Measurements from ENCODE around the gene THBS3.
A peak's percentile ranks its signal among the peaks of the same experiment; 100 is the strongest.
"Not testable (repeated sequence)": the region's sequence is repeated elsewhere in the genome, so short reads cannot be mapped to it uniquely, and the experiment has no call there.

The THBS3 gene

DNA sequence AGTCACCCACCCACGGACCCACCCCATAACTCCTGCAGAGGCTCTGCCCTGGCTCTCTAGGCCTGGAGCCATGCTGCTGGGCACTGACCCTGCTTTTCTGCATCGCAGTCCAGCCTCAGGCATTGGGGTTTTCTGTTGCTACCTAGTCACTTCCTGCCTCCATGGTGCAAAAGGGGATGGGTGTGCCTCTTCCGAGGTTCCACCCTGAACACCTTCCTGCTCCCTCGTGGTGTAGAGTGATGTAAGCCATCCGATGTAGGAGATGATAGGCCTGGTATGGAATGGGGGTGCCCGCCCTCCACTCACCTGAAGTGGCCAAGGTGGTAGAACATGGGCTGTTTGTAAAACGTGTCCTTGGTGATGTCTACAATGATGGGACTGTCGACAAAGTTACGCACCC, 27.7 kb upstream of the THBS3 start:
- DNase-seq (ENCODE audit: low read depth in 2 of 2): not testable (repeated sequence)

DNA sequence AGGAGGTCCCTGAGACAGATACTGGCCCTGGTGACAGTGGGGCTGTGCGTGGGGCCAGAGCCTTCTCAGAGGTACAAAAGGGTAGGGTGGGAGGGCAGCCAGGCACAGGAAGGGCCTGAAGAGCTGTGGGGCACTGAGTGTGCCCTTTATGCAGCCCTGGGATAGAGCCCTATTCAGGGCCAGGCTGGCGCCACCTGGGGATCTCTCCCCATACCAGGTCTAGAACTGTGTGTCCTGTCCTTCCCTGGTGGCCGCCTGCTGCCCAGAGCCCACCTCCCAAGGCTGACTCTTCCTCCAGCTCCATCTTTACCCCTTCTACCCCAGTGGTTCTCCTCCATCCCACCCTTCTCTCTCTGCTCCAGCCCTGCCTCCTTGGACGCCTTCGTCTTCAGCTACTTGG, 25.8 kb upstream of the THBS3 start:
- DNase-seq (ENCODE audit: low read depth in 2 of 2): not testable (repeated sequence)

DNA sequence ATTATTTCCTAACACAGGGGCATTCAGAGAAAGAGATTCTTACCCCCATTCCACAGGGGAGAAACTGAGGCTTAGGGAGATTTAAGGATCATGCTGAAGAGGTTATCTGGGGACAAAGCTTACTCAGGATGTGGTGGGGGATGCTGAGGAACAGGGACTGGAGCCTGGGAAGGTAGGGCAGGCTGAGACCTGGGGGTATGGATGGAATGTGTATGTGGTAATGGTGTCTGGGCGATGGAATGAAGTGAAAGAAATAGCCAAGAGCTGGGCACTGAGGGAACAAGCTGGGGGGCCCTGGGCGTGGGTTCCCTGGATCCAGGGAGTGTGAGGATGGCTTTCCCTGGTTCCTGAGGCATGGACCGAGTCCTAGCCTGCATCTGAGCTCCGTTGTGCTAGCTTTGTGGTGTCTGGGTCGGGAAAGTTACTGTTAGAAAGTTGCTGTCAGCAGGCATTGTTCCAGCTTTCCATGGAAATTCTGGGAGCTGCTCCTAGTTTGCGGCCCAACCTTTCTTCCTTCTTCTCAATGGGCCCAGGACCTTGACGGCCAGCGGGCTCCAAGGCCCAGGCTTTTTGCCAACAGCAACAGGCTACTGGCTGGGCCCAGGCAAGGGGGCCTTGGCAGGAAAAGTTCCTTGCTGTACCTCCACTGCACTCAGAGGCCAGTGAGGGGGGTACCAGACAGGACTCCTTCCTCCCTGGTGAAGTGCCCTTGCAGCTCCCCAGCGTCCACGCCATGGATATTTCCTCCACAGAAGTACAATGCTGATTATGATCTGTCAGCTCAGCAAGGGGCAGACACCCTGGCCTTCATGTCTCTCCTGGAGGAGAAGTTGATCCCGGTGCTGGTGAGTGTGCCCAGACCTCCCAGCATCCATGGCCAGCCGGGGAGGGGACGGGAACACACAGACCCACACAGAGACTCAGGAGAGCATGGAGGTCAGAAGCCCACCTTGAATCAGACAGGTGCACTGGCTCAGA, 24.6 kb upstream of the THBS3 start:
- not testable (repeated sequence) for DNase-seq (ENCODE audit: low read depth in 2 of 2)

DNA sequence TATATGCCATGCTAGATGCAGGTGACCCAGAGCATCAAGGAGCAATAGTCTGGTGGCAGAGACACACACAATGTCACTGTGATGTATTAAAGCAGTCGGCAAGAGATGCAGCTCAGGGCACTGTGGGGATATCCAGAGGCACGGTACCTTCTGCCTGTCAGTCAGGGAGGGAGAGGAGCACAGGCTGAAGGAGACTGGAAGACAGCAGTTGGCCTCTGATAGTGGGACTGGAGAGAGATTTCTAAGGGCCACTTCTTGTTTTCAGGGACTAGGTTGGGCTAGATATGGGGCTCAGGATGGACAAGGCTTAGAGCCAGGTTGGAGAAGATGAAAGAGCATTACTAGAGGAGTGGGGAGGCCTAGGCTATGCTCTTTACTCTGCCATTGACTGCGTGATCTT, 23.6 kb upstream of the THBS3 start:
- DNase-seq (ENCODE audit: low read depth in 2 of 2): not testable (repeated sequence)

DNA sequence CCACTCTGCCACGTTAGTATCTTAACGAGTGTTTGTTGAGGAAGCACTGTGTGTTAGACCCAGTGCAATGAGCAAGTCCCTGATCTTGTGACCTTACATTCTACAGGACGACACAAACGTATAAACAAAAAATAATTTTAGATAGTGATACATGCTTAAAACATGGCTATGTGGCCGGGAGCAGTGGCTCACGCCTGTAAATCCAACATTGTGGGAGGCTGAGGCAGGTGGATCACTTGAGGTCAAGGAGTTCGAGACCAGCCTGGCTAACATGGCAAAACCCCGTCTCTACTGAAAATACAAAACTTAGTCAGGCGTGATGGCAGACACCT, 20.4 kb upstream of the THBS3 start:
- DNase-seq (ENCODE audit: low read depth in 2 of 2): no peak

DNA sequence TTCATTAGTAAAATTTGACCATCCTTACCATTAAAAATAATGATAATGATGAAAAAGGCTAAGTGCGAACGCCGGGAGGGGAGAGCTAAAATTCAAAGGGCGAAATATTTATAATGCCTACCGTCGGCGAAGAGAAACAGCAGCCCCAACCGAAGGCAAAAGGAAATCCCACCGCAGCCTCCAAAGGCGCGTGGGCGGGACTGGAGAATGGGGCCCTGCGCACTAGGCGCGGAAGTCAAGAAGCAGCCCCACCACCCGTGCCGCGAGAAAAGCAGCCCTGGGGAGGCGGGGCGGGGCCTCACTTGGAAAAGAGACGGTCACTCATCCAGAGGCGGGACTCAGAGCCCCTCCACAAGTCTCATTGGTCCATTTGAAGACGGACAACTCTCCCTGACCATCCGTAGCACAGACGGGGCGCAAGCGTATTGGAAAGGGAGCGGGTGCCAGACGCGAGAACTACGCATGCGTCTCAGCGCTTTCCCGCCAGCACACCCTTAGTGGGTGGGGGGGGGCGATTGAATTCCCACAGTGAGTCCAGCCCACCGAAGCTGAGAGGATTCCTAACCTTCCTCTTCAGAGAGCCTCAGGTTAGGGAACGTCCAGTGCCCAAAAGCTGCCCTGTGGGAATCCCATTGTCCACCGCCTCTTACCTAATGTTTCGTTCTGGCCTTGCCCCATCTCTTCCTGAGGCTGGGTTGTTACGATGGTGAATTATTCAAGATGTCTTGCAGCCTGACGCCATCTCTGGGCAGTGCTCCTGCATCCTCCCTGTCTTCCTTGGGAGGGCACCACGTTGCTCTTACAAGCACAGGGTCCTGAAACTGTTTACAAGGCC, 19.8 kb upstream of the THBS3 start:
- peak; percentile 98 to 100 for DNase-seq (ENCODE audit: low read depth in 2 of 2)

DNA sequence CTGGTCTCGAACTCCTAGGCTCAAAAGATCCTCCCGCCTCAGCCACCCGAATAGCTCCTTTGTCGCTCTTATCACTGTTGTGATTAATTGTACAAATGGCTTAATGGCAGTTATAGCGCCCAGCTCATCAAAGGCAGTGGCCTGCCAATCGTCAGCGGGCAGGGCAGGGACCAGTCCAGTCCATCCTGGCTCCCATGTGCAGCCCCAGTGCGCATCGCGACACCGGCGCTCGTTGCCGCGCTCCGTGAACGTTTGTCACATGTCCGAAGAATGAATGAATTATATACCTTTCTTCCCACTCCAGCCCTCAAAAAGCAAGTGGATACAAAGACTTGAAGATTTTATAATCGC, 19.2 kb upstream of the THBS3 start:
- DNase-seq (ENCODE audit: low read depth in 2 of 2): peak in 1 of 2 donors; percentile 34

DNA sequence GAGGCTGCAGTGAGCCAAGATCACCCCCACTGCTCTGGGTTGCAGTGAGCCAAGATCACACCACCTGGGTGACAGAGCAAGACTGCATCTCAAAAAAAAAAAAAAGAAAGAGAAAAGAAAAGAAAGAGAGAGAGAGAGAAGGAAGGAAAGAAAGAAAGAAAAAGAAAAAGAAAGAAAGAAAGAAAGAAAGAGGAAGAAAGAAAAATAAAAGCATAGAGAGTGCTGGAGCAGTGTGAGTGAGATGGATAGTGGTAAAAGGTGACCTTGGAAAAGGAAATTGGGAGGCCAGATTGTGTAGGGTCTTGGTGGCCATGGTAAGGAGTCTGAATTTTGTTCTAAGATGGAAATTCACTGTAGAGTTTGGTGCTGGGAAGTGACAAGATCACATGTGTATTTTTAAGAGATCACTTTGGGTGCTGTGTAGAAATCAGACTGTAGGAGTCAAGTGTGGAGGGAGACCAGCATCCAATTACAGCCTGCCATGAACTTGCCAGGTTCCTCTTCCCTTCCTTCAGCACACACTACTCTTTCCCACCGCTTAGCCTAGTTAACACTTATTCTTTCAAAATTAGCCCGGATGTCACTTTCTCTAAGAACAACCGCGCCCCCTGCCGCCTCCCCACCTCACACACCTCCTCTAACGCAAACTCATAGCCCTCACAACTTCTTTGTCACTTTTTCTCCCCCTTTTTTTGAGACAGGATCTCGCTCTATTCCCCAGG, 18.7 kb upstream of the THBS3 start:
- peak; percentile 74 to 91 for DNase-seq (ENCODE audit: low read depth in 2 of 2)

DNA sequence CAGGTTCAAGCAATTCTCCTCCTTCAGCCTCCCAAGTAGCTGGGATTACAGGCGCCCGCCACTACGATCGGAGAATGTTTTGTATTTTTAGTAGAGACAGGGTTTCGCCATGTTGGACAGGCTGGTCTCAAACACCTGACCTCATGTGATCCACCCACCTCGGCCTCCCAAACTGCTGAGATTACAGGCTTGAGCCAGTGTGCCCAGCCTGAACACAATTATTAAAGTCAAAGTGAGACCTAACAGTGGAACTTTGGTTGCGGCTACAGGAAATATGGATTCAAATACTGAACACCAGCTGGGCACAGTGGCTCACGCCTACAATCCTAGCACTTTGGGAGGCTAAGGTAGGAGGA, 17.7 kb upstream of the THBS3 start:
- not testable (repeated sequence) for DNase-seq (ENCODE audit: low read depth in 2 of 2)

DNA sequence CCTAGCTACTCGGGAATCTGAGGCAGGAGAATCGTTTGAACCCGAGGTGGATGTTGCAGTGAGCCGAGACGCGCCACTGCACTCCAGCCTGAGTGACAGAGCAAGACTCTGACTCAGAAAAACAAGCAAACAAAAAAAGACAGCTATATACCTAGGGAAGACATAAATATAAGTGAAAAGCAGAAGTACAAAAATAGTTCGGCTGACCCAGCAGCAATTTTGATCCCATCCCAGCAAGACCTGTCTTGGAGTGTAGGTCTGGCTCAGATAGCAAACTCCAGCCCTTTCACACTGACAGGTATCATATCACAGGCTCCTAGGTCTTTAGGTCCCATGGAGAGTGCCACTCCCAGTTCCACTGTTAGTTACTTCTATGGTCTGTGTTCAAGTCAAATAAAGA, 15.3 kb upstream of the THBS3 start:
- DNase-seq (ENCODE audit: low read depth in 2 of 2): no peak

DNA sequence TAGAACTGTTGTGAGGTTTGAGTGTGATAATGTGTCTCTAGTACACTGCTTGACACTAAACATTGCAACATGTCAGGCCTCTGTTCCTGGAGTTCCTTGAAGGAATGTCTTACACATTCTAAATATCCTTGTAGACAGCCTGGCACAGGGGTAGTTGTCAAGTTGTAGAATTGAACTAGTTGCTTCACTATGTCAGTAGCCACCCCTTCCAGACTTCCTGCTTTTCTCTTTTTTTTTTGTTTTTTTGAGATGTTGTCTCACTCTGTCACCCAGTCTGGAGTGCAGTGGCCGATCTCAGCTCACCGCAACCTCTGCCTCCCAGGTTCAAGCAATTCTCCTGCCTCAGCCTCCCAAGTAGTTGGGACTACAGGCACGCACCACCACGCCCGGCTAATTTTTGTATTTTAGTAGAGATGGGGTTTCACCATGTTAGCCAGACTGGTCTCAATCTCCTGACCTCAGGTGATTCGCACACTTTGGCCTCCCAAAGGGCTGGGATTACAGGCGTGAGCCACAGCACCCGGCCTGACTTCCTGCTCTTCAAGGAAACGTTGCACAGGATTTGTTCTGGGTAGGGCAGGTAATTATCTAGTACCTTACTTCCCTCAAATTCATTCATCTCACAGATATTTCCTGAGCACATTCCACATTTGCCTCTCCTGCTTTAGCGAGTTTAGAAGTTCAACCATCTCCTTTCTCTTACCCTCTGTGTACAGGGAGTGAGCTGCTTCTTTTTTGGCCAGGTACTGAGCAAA, 12.7 kb upstream of the THBS3 start:
- DNase-seq (ENCODE audit: low read depth in 2 of 2): not testable (repeated sequence)

DNA sequence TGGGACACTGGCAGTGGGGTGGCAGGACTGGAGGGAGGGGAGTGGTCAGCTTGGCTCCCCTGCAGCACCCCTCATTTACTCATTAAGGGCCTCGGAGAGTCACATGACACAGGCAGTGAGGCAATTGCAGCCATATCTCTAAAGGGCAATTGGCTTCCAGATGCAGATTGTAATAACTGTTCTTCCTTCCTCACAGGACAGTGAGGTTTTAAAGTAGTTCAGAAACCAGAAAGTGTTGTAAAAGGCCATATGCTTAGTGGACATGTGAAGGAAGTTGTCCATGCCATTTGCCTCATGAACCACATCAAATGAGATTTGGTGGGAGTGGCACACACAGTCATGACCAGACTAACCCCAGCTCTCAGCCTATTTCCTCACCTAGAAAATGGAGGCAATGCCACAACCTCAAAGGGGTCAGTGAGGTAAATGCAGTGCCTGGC, 11.9 kb upstream of the THBS3 start:
- DNase-seq (ENCODE audit: low read depth in 2 of 2): no peak

DNA sequence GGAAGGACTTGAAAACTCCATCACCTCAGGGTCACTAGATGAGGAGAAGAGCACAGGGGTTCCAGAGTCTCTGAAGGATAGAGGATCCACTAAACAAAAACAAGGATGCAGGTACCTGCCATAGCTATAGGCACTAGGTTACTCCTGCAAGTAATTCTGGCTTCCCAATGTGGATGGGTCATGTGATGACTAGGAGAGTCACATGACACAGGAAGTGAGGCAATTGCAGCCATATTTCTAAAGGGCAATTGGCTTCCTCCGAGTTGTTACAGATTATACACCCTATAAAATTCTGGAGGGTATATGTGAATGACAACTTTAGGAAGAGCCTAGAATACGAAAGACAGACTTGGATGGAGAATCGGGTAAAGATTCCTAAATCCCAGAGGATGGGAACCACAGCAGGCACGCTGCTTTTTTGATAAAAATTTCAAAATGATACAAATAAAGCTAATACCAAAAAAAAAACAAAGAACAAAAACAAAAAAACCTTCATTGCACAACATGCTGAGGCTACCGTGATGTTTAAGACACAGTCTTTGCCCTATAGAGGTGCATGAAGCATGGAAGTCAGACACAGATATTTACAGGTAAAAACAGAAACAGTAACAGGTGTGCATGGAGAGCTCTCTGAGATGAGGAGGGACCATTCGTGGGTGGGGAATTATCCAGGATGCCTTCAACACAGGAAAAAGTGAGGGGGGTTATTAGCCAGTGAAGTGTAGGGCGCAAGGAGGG, 11.3 kb upstream of the THBS3 start:
- no peak for DNase-seq (ENCODE audit: low read depth in 2 of 2)

DNA sequence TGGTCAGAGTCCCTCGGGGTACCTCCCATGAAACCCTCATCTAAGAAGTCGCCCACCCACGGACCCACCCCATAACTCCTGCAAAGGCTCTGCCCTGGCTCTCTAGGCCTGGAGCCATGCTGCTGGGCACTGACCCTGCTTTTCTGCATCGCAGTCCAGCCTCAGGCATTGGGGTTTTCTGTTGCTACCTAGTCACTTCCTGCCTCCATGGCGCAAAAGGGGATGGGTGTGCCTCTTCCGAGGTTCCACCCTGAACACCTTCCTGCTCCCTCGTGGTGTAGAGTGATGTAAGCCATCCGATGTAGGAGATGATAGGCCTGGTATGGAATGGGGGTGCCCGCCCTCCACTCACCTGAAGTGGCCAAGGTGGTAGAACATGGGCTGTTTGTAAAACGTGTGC, 7.0 kb upstream of the THBS3 start:
- not testable (repeated sequence) for DNase-seq (ENCODE audit: low read depth in 2 of 2)

DNA sequence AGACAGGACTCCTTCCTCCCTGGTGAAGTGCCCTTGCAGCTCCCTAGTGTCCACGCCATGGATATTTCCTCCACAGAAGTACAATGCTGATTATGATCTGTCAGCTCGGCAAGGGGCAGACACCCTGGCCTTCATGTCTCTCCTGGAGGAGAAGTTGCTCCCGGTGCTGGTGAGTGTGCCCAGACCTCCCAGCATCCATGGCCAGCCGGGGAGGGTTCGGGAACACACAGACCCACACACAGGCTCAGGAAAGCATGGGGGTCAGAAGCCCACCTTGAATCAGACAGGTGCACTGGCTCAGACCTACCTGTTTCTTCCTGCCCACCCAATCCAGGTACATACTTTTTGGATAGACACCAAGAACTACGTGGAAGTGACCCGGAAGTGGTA, 4.3 kb upstream of the THBS3 start:
- DNase-seq (ENCODE audit: low read depth in 2 of 2): not testable (repeated sequence)

DNA sequence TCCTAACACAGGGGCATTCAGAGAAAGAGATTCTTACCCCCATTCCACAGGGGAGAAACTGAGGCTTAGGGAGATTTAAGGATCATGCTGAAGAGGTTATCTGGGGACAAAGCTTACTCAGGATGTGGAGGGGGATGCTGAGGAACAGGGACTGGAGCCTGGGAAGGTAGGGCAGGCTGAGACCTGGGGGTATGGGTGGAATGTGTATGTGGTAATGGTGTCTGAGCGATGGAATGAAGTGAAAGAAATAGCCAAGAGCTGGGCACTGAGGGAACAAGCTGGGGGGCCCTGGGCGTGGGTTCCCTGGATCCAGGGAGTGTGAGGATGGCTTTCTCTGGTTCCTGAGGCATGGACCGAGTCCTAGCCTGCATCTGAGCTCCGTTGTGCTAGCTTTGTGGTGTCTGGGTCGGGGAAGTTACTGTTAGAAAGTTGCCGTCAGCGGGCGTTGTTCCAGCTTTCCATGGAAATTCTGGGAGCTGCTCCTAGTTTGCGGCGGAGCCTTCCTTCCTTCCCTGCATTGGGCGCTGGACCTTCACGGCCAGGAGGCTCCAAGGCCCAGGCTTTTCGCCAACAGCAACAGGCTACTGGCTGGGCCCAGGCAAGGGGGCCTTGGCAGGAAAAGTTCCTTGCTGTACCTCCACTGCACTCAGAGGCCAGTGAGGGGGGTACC, 3.8 kb upstream of the THBS3 start:
- not testable (repeated sequence) for DNase-seq (ENCODE audit: low read depth in 2 of 2)

DNA sequence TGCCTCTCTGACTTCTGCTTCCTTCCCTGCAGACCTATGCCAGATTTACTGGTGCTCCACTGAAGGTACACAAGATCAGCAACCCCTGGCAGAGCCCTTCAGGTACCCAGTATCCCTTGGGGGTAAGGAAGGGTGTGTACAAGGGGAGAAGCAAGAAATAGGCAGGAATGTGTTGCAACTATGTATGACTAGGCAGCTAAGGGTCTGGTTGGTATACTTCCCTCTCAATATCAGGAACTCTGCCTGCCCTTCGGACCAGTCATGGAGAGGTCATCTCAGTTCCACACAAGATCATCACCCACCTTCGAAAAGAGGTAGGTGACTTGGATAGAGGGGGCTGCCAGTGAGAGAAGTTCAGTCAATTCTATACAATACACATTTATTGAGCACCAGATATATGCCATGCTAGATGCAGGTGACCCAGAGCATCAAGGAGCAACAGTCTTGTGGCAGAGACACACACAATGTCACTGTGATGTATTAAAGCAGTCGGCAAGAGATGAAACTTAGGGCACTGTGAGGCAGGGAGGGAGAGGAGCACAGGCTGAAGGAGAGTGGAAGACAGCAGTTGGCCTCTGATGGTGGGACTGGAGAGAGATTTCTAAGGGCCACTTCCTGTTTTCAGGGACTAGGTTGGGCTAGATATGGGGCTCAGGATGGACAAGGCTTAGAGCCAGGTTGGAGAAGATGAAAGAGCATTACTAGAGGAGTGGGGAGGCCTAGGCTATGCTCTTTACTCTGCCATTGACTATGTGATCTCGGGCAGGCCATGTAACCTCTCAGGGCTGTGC, 2.8 kb upstream of the THBS3 start:
- DNase-seq (ENCODE audit: low read depth in 2 of 2): no peak

DNA sequence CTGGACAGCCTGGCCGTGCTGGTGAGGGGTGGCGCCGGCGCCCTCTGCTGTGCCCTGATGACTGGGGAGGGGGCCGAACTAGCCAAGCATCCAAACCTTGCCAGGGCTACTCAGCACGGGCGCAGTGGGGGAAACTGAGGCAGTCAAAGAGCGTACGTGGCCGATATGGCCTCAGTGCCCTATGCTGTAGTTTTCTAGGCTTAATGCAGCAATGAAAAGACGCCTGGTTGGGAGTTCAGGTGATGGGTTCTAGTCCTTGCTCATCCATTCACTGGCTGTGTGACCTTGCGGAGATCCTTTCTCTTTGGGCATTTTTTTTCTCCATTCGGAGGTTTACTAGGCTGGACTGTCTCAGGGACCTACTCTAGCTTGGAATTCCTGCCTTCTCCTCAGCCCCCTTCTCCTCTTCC, 1.6 kb upstream of the THBS3 start:
- no peak for DNase-seq (ENCODE audit: low read depth in 2 of 2)

DNA sequence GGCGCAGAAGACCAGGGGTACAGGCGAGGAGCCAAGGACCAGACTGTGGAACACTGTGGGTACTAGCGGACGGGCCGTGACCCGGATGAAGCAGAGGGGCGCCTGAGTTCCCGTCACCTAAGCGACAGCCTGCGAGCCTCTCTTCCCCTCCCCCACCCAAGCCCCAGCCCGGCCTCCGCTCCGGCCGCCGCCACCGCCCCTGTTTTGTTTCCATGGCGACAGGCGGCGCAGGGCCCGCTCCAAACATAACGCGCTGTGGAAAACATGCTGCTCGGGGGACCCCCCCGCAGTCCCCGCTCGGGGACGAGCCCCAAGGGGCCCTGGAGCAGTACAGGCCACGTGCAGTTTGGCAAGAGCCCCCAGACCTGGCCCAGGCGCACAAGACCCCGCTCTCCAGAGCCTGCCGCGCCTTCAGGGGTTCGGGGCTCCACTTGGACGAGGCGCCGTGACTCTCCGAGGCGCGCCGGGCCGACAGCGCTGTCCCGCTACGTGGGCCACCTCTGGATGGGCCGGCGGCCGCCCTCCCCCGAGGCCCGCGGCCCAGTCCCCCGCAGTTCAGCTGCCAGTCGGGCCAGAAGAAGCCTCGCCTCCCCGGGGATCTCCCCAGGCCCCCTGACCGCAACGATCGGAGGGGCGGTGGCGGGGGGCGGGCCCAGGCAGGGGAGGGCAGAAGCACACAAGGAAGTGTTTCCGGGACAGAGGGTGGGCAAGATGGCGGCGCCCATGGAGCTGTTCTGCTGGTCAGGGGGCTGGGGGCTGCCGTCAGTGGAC, 1.0 kb upstream of the THBS3 start, which contains the start of gene MTX1:
MTX1 (plus strand) TSS at position 155 of the 771 bp plus-strand sequence; CDS start at position 265, 110 bp downstream.
- DNase-seq (ENCODE audit: low read depth in 2 of 2): peak; percentile 77 to 86
